DOHH2 (cell line): ENCODE data around the gene CACNA2D3.

Experiments used
- H3F3A ChIP-seq: fragments of 200-600 bp; sonication (generic), shearing (Covaris generic); 2 replicates; pipeline ENCODE4 v1.6.0; 2016; ENCODE audit warnings: antibody characterized with exemption, mild to moderate bottlenecking; ENCODE audit not compliant: control insufficient read depth, insufficient read depth
- H3K27ac ChIP-seq: fragments of 200-600 bp; sonication (generic); 2 replicates; pipeline ENCODE4 v1.5.1; 2014; ENCODE audit warnings: low read depth, mild to moderate bottlenecking, low read length, moderate library complexity
- H3K27me3 ChIP-seq: fragments of 200-600 bp; sonication (generic); 2 replicates; pipeline ENCODE4 v1.6.1; 2014; ENCODE audit warnings: mild to moderate bottlenecking, low read length, mixed read lengths; ENCODE audit not compliant: control insufficient read depth
- H3K36me3 ChIP-seq: fragments of 200-600 bp; sonication (generic); 2 replicates; pipeline ENCODE4 v1.6.1; 2014; ENCODE audit warnings: mild to moderate bottlenecking, low read length, moderate library complexity, mixed read lengths; ENCODE audit not compliant: control insufficient read depth
- H3K4me1 ChIP-seq: fragments of 200-600 bp; sonication (generic); 2 replicates; pipeline ENCODE4 v1.6.1; 2014; ENCODE audit warnings: mild to moderate bottlenecking, low read length, mixed read lengths; ENCODE audit not compliant: control insufficient read depth
- H3K4me2 ChIP-seq: fragments of 200-600 bp; sonication (generic); 2 replicates; pipeline ENCODE4 v1.6.0; 2014; ENCODE audit warnings: mild to moderate bottlenecking, low read length, moderate library complexity
- H3K4me3 ChIP-seq: fragments of 200-600 bp; sonication (generic); 2 replicates; pipeline ENCODE4 v1.5.1; 2014; ENCODE audit warnings: mild to moderate bottlenecking, low read length, mixed read lengths
- H3K79me2 ChIP-seq: fragments of 200-600 bp; sonication (generic); 2 replicates; pipeline ENCODE4 v1.6.1; 2014; ENCODE audit warnings: mild to moderate bottlenecking, low read length, mixed read lengths; ENCODE audit not compliant: control insufficient read depth
- H3K9me2 ChIP-seq: fragments of 200-600 bp; sonication (generic); replicated peaks from 2 replicates; pipeline ENCODE4 v1.6.1; 2014; ENCODE audit warnings: mild to moderate bottlenecking, low read length, mixed read lengths; ENCODE audit not compliant: control insufficient read depth
- H3K9me3 ChIP-seq: fragments of 200-600 bp; sonication (generic); 2 replicates; pipeline ENCODE4 v1.6.1; 2014; ENCODE audit warnings: antibody characterized with exemption, low read length, mixed read lengths; ENCODE audit not compliant: control insufficient read depth, insufficient read depth
- H4K20me1 ChIP-seq: fragments of 200-600 bp; sonication (generic); 2 replicates; pipeline ENCODE4 v1.6.0; 2014; ENCODE audit warnings: low read depth, mild to moderate bottlenecking, antibody characterized with exemption, low read length, moderate library complexity; ENCODE audit not compliant: control insufficient read depth, insufficient read depth
- EZH2phosphoT487 ChIP-seq: fragments of 200-600 bp; sonication (generic); IDR thresholded peaks from 2 replicates; pipeline ENCODE4 v1.6.1; 2017; ENCODE audit warnings: borderline replicate concordance, mild to moderate bottlenecking, antibody characterized with exemption, low read length, moderate library complexity, mixed read lengths
- TF ChIP-seq, protein P1 (sequence below): fragments of 200-600 bp; sonication (generic); IDR thresholded peaks from one replicate; pipeline ENCODE4 v1.5.1; 2014; ENCODE audit warnings: antibody characterized with exemption, mild to moderate bottlenecking, low read depth, low read length; ENCODE audit not compliant: poor library complexity, severe bottlenecking

The CACNA2D3 gene

DNA sequence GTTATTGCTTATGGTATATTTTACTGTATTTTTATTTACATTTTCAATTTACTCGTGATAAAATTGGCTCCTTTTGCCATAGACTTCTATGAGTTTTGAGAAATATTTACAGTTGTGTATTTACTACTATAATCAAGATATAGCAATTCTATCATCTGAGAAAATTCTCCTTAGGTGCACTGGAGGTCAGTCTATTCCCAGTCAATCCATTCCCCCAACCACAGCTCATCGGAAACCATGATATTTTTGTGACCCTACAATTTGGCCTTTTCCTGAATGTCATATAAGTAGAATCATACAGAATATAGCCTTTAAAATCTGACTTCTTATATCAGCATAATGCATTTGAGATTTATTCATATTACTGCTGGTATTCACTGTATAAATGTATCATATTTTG lies 920.2 kb downstream of the CACNA2D3 start:
- Histone ChIP-seq H3K4me3 (no peak overlapping the region), H3K36me3 (no peaks in the 10 kb centered on the region), H3F3A (no peaks in the 10 kb centered on the region), H3K27ac (no peak overlapping the region), H3K79me2 (no peaks in the 10 kb centered on the region), H4K20me1 (no peaks in the 10 kb centered on the region), H3K9me2 (no peaks in the 10 kb centered on the region), H3K27me3 (no peaks in the 10 kb centered on the region), H3K9me3 (no peaks in the 10 kb centered on the region), H3K4me2 (no peak overlapping the region), H3K4me1 (no peaks in the 10 kb centered on the region)
- TF ChIP-seq, protein P1, sequence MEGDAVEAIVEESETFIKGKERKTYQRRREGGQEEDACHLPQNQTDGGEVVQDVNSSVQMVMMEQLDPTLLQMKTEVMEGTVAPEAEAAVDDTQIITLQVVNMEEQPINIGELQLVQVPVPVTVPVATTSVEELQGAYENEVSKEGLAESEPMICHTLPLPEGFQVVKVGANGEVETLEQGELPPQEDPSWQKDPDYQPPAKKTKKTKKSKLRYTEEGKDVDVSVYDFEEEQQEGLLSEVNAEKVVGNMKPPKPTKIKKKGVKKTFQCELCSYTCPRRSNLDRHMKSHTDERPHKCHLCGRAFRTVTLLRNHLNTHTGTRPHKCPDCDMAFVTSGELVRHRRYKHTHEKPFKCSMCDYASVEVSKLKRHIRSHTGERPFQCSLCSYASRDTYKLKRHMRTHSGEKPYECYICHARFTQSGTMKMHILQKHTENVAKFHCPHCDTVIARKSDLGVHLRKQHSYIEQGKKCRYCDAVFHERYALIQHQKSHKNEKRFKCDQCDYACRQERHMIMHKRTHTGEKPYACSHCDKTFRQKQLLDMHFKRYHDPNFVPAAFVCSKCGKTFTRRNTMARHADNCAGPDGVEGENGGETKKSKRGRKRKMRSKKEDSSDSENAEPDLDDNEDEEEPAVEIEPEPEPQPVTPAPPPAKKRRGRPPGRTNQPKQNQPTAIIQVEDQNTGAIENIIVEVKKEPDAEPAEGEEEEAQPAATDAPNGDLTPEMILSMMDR = no peak
- no peak for TF ChIP-seq EZH2phosphoT487

DNA sequence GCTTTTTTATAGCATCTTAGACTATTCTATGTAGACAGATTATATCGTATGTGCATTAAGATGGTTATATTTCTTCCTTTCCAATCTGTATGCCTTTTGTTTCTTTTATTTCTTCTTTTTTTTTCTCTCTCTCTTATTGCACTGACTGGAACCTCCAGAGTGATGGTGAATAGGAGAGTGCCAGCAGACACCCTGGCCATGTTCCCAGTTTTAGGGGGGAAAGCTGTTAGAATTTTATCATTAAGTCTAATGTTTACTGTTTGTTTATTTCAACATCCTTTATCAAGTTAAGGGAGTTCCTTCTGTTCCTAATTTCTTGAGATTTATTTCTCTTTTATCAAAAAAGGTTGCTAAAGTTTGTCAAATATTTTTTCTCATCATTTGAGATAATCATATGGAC lies 922.1 kb downstream of the CACNA2D3 start:
- Histone ChIP-seq H3K27me3 (no peaks in the 10 kb centered on the region), H3K4me3 (no peak overlapping the region), H3K9me3 (no peaks in the 10 kb centered on the region), H3K4me1 (no peaks in the 10 kb centered on the region), H3K4me2 (no peak overlapping the region), H3F3A (no peaks in the 10 kb centered on the region), H3K9me2 (no peaks in the 10 kb centered on the region), H3K27ac (no peak overlapping the region), H3K79me2 (no peaks in the 10 kb centered on the region), H3K36me3 (no peaks in the 10 kb centered on the region), H4K20me1 (no peaks in the 10 kb centered on the region)
- TF ChIP-seq EZH2phosphoT487 = no peak

DNA sequence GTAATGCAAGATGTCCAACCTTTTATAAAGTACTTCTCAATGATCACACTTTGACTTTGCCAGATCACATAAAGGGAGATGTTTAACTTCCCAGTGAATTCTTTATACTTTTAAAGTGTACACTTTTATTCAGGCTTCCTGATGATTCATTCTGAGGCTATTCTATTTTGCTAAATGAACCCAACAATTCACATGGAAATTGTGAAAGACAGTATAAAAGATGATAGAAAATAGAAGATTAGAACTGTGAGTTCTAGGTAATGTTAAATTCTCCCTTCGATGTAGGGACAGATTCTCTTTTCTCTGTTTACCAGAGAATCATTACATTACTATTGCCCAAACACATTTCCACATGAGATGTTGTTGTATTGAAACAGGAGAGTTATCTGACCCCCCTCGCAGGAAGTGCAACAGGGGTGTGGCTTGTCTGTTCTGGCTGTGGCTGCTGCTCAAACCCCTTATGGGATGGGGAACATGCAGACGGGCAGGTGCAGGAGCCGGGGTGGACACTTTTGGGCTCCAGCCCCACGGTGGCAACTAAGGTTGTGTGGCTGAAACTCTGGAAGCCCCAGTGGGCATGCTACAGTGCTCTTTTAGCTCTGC lies 936.8 kb downstream of the CACNA2D3 start:
- no peak overlapping the region for H3K4me2 ChIP-seq
- no peak for TF ChIP-seq EZH2phosphoT487
- TF ChIP-seq, protein P1 = no peak

DNA sequence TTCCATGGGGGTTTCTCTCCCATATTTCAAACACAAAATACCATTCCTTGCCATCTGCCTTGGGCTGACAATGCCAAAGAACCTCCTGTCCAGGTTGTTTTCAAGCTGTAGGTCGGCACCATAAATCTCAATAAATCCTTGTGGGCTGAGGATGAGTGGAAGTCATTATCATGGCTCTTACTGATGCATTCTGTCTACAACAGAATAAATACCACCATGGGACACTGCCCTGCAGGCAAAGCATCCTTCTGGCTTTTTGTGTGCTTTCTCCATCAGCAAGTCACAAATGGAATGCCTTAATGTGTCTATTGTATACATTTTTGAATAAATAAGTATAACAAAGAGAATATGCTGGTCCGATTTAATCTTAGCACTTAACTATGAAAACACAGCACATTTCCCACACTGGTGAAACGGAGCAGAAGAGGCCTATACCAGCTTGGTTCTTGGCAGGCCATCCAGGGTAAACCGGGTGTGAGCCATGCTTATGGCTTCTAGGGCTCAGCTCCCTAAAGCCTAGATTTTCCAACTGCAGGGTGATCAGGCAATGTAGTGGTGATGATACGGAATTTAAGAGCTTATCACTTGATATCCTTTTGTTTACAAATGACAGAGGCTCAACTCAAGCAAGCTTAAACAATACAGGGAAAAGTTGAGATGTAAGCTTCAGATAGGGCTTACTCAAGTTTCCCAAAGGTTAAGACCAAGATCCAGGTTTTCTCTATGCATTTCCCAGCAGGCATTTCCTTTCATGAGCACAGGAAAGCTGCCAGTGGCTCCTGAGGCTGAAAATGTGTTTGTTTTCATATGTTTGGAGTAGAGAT lies 938.8 kb downstream of the CACNA2D3 start:
- no peaks in the 10 kb centered on the region for H3K79me2 ChIP-seq
- no peak overlapping the region for H3K4me3 ChIP-seq
- no peaks in the 10 kb centered on the region for H3K36me3 ChIP-seq
- no peaks in the 10 kb centered on the region for H3K4me1 ChIP-seq
- H3K27ac ChIP-seq = no peak overlapping the region
- H3K9me3 ChIP-seq = no peaks in the 10 kb centered on the region
- H4K20me1 ChIP-seq = no peaks in the 10 kb centered on the region
- no peak overlapping the region for H3K4me2 ChIP-seq
- TF ChIP-seq, protein P1 = no peak
- TF ChIP-seq EZH2phosphoT487 = no peak
- no peaks in the 10 kb centered on the region for H3K27me3 ChIP-seq
- no peaks in the 10 kb centered on the region for H3F3A ChIP-seq
- no peaks in the 10 kb centered on the region for H3K9me2 ChIP-seq

More for the DNA sequence above, 936.8 kb downstream of the CACNA2D3 start:
- no peak overlapping the region for H3K27ac ChIP-seq
- no peaks in the 10 kb centered on the region for H3K9me2 ChIP-seq
- no peaks in the 10 kb centered on the region for H3K9me3 ChIP-seq
- H4K20me1 ChIP-seq = no peaks in the 10 kb centered on the region
- H3K4me3 ChIP-seq = no peak overlapping the region
- H3K27me3 ChIP-seq = no peaks in the 10 kb centered on the region
- no peaks in the 10 kb centered on the region for H3K4me1 ChIP-seq
- H3F3A ChIP-seq = no peaks in the 10 kb centered on the region
- no peaks in the 10 kb centered on the region for H3K36me3 ChIP-seq
- H3K79me2 ChIP-seq = no peaks in the 10 kb centered on the region
